Calu3 (cell line): ENCODE measurements around the gene IL1RN. TPM values are rescaled to one million over a fixed set of nuclear protein-coding genes. Genes with fewer than 3 reads are reported as not detected.

Source experiments
- Bru-seq: library from RNA; stranded (reverse); fragments of 400-500 nt; gene quantifications from one replicate; lab custom pipeline; 2021; lab: Mats Ljungman, UMichigan
- BruChase-seq, 2 experiments: library from RNA; stranded (reverse); fragments of 400-500 nt; gene quantifications; one replicate each; lab custom pipeline; 2021; lab: Mats Ljungman, UMichigan
- BruUV-seq: library from RNA; stranded (reverse); fragments of 400-500 nt; replicated peaks from 2 replicates; lab custom pipeline; 2021; lab: Mats Ljungman, UMichigan
- CTCF ChIA-PET: fragments of 300-600 bp; sonication (Branson Sonifier 250); formaldehyde crosslinking; loops from one replicate; lab custom pipeline; 2022; ENCODE audit warnings: antibody characterized with exemption; lab: Charles Lee
- DNase-seq: peaks from one replicate; pipeline ENCODE4 v3.0.0; 2022
- H3K27ac Mint-ChIP-seq: one replicate; pipeline ENCODE4 v1.8.0; 2022; ENCODE audit warnings: mixed read lengths; ENCODE audit not compliant: unreplicated experiment
- H3K27me3 Mint-ChIP-seq: one replicate; pipeline ENCODE4 v1.8.0; 2022; ENCODE audit warnings: mixed read lengths; ENCODE audit not compliant: unreplicated experiment
- H3K36me3 Mint-ChIP-seq: one replicate; pipeline ENCODE4 v1.8.0; 2022; ENCODE audit warnings: mild to moderate bottlenecking, moderate library complexity, mixed read lengths; ENCODE audit not compliant: insufficient read depth, unreplicated experiment
- H3K4me1 Mint-ChIP-seq: one replicate; pipeline ENCODE4 v1.8.0; 2022; ENCODE audit warnings: mild to moderate bottlenecking, low read depth, mixed read lengths; ENCODE audit not compliant: unreplicated experiment
- H3K4me3 Mint-ChIP-seq: one replicate; pipeline ENCODE4 v1.8.0; 2022; ENCODE audit warnings: mild to moderate bottlenecking, low read depth, moderate library complexity, mixed read lengths; ENCODE audit not compliant: unreplicated experiment
- H3K9me3 Mint-ChIP-seq: one replicate; pipeline ENCODE4 v1.8.0; 2022; ENCODE audit warnings: low read depth, mixed read lengths; ENCODE audit not compliant: unreplicated experiment
- CTCF ChIP-seq: fragments of 200-600 bp; IDR thresholded peaks from one replicate; pipeline ENCODE4 v1.8.0; 2022; ENCODE audit warnings: antibody characterized with exemption; ENCODE audit not compliant: unreplicated experiment
- intact Hi-C: fragments of 100-400 bp; cut with micrococcal nuclease; formaldehyde crosslinking; loops from one replicate; pipeline ENCODE4 v1.10.0; 2022; ENCODE audit not compliant: unreplicated experiment
- long read RNA-seq: library from polyadenylated mRNA; stranded (forward); transcript quantifications from one replicate; pipeline ENCODE4 v2.0.0, GENCODE V29; 2022
- total RNA-seq: library from RNA; stranded (reverse); gene quantifications from 2 replicates; pipeline ENCODE4 v1.2.3, GENCODE V29; 2022

The IL1RN gene
- total RNA-seq = 19.4 and 55.8 TPM in 2 replicates
- Bru-seq, nascent RNA = percentile 86 among the genes with signal in this experiment
- percentile 65 among the genes with signal in this experiment for BruChase-seq, experiment 1, labeled RNA remaining after a 6-hour chase
- BruChase-seq, experiment 2, labeled RNA remaining after a 2-hour chase = percentile 51 among the genes with signal in this experiment
- long read RNA-seq, transcript IL1RN-203 (6 exons, 1,922 nt) = minor isoform, 6 of 106 reads
- long read RNA-seq, transcript IL1RN-202 (5 exons, 1,747 nt) = major isoform, 81 of 106 reads
- long read RNA-seq, partial matches to known transcripts = 2 of 106 reads
- long read RNA-seq, other reads (novel, unspliced or antisense) = 14 of 106 reads

GRCh38 chr2:113126845-113127645 is at the start of gene IL1RN:
IL1RN (plus strand) TSS chr2:113127598; CDS start chr2:113127625, 27 bp downstream.
- Mint-ChIP-seq H3K36me3 (peaks cover 9% of the 10 kb centered on the region), H3K4me3 (no peak within 1 kb of the TSS)
- intact Hi-C loops = no loop called here

GRCh38 chr2:113077921-113078320 is 49.5 kb upstream of the IL1RN start:
- H3K4me1 Mint-ChIP-seq = peaks cover 52% of the 10 kb centered on the region
- DNase-seq = peak; percentile 53
- H3K36me3 Mint-ChIP-seq = peaks cover 21% of the 10 kb centered on the region
- peak overlapping the region; percentile 2 for H3K4me3 Mint-ChIP-seq
- peak overlapping the region; percentile 95 for H3K27ac Mint-ChIP-seq
- intact Hi-C loops = loop anchor here (2.0 kb wide), 1 partner anchor 35 kb away; no protein-coding TSS in a partner anchor
- no peaks in the 10 kb centered on the region for H3K9me3 Mint-ChIP-seq
- CTCF ChIA-PET = interaction anchor here (0.9 to 1.7 kb wide), 9 partner anchors 36 to 163 kb away, joined by 3 to 11 read pairs (median 3); no protein-coding TSS in a partner anchor
- H3K27me3 Mint-ChIP-seq = no peaks in the 10 kb centered on the region
- BruUV-seq = no TSS peak
- no peak for TF ChIP-seq CTCF

More at GRCh38 chr2:113126845-113127645, at the start of gene IL1RN:
- H3K4me1 Mint-ChIP-seq = peaks cover 28% of the 10 kb centered on the region
- CTCF ChIA-PET = no interaction called here
- no peaks in the 10 kb centered on the region for H3K9me3 Mint-ChIP-seq
- H3K27me3 Mint-ChIP-seq = no peaks in the 10 kb centered on the region
- BruUV-seq = no TSS peak
- no peak for TF ChIP-seq CTCF
- DNase-seq = no peak
- H3K27ac Mint-ChIP-seq = no peak within 1 kb of the TSS

- Mint-ChIP-seq H3K27me3 (no peaks in the 10 kb centered on the region), H3K9me3 (no peaks in the 10 kb centered on the region), H3K4me1 (peaks cover 47% of the 10 kb centered on the region), H3K4me3 (peak overlapping the region; percentile 2), H3K27ac (peak overlapping the region; percentile 95), H3K36me3 (peaks cover 21% of the 10 kb centered on the region)
- DNase-seq = peak; percentile 78
- no TSS peak for BruUV-seq
- no peak for TF ChIP-seq CTCF
- intact Hi-C loops = loop anchor here (2.0 kb wide), 1 partner anchor 36 kb away; no protein-coding TSS in a partner anchor
- CTCF ChIA-PET = interaction anchor here (0.7 to 1.7 kb wide), 10 partner anchors 37 to 162 kb away, joined by 3 to 11 read pairs (median 3); no protein-coding TSS in a partner anchor
Observed at GRCh38 chr2:113078350-113078839, 49.0 kb upstream of the IL1RN start.

- peaks cover 46% of the 10 kb centered on the region for H3K4me1 Mint-ChIP-seq
- intact Hi-C loops = loop anchor here (2.0 kb wide), 1 partner anchor 36 kb away; no protein-coding TSS in a partner anchor
- TF ChIP-seq CTCF = no peak
- DNase-seq = no peak
- peaks cover 21% of the 10 kb centered on the region for H3K36me3 Mint-ChIP-seq
- CTCF ChIA-PET = interaction anchor here (1.2 to 1.9 kb wide), 7 partner anchors 39 to 162 kb away, joined by 3 to 37 read pairs (median 8); no protein-coding TSS in a partner anchor
- H3K27me3 Mint-ChIP-seq = no peaks in the 10 kb centered on the region
- H3K4me3 Mint-ChIP-seq = no peak overlapping the region
- no TSS peak for BruUV-seq
- peak overlapping the region; percentile 95 for H3K27ac Mint-ChIP-seq
- H3K9me3 Mint-ChIP-seq = no peaks in the 10 kb centered on the region
Observed at GRCh38 chr2:113079131-113079530, 48.3 kb upstream of the IL1RN start.
